AML-193 (cell line): ENCODE measurements around the gene NACC2.
"Not testable (repeated sequence)": the region's sequence is repeated elsewhere in the genome, so short reads cannot be mapped to it uniquely, and the experiment has no call there.

Experiments
- DNase-seq, 2 experiments: peaks; one replicate each; lab custom pipeline; 2025; lab: John Stamatoyannopoulos, UW

Gene NACC2

GRCh38 chr9:136081113-136081825 is 13.8 kb downstream of the NACC2 start:
- DNase-seq, result no peak

GRCh38 chr9:136080716-136081112 is 14.4 kb downstream of the NACC2 start:
- no peak for DNase-seq

- DNase-seq, result no peak
Observed at GRCh38 chr9:136079916-136080246, 15.2 kb downstream of the NACC2 start.

GRCh38 chr9:136079211-136079915 is 15.7 kb downstream of the NACC2 start:
- DNase-seq, result no peak

GRCh38 chr9:136078498-136079011 is 16.5 kb downstream of the NACC2 start:
- DNase-seq, result no peak

- DNase-seq, result no peak
Observed at GRCh38 chr9:136078024-136078423, 17.1 kb downstream of the NACC2 start.

- no peak for DNase-seq
Observed at GRCh38 chr9:136077491-136077890, 17.6 kb downstream of the NACC2 start.

- peak; percentile 21 to 39 for DNase-seq
Observed at GRCh38 chr9:136075881-136076678, 19.0 kb downstream of the NACC2 start.

- DNase-seq, result no peak
Observed at GRCh38 chr9:136075134-136075841, 19.8 kb downstream of the NACC2 start.

- no peak for DNase-seq
Observed at GRCh38 chr9:136074706-136075105, 20.4 kb downstream of the NACC2 start.

- DNase-seq, result no peak
Observed at GRCh38 chr9:136062657-136063439, 32.2 kb downstream of the NACC2 start.

- not testable (repeated sequence) for DNase-seq
Observed at GRCh38 chr9:136061916-136062315, 33.2 kb downstream of the NACC2 start.

- DNase-seq, result no peak
Observed at GRCh38 chr9:136061405-136061804, 33.7 kb downstream of the NACC2 start.

- DNase-seq, result no peak
Observed at GRCh38 chr9:136060671-136061371, 34.3 kb downstream of the NACC2 start.

- no peak for DNase-seq
Observed at GRCh38 chr9:136059851-136060670, 35.0 kb downstream of the NACC2 start.

GRCh38 chr9:136059321-136059791 is 35.7 kb downstream of the NACC2 start:
- DNase-seq, result no peak

- DNase-seq, result no peak
Observed at GRCh38 chr9:136058801-136059302, 36.2 kb downstream of the NACC2 start.

GRCh38 chr9:136058084-136058483 is 37.0 kb downstream of the NACC2 start:
- no peak for DNase-seq
